OCI-LY1 (cell line): Measurements from ENCODE around the gene JAK1.

Source experiments
- H2AFZ ChIP-seq: fragments of 200-600 bp; sonication (generic), shearing (Covaris generic); 2 replicates; pipeline ENCODE4 v1.6.0; 2014; ENCODE audit warnings: antibody characterized with exemption, mild to moderate bottlenecking, low read length
- H3F3A ChIP-seq: fragments of 200-600 bp; sonication (generic), shearing (Covaris generic); 2 replicates; pipeline ENCODE4 v1.6.0; 2014; ENCODE audit warnings: mild to moderate bottlenecking, antibody characterized with exemption, low read length, moderate library complexity; ENCODE audit not compliant: insufficient read depth
- H3K27ac ChIP-seq: fragments of 200-600 bp; sonication (generic); 2 replicates; pipeline ENCODE4 v1.5.1; 2014; ENCODE audit warnings: low read length, mixed run types, mild to moderate bottlenecking, low read depth; ENCODE audit not compliant: poor library complexity, severe bottlenecking
- H3K27me3 ChIP-seq: fragments of 200-600 bp; sonication (generic); 2 replicates; pipeline ENCODE4 v1.6.0; 2014; ENCODE audit warnings: antibody characterized with exemption, mild to moderate bottlenecking, low read length, moderate library complexity; ENCODE audit not compliant: insufficient read depth
- H3K36me3 ChIP-seq: fragments of 200-600 bp; sonication (generic); 2 replicates; pipeline ENCODE4 v1.6.1; 2014; ENCODE audit warnings: mild to moderate bottlenecking, antibody characterized with exemption, low read length, moderate library complexity, mixed read lengths; ENCODE audit not compliant: insufficient read depth
- H3K4me1 ChIP-seq: fragments of 200-600 bp; sonication (generic); 2 replicates; pipeline ENCODE4 v1.5.1; 2014; ENCODE audit warnings: mild to moderate bottlenecking, low read length, moderate library complexity; ENCODE audit not compliant: insufficient read depth, severe bottlenecking
- H3K4me2 ChIP-seq: fragments of 200-600 bp; sonication (generic), shearing (Covaris generic); 2 replicates; pipeline ENCODE4 v1.6.1; 2014; ENCODE audit warnings: low read length
- H3K4me3 ChIP-seq: fragments of 200-600 bp; sonication (generic); 2 replicates; pipeline ENCODE4 v1.5.1; 2014; ENCODE audit warnings: low read length, low read depth, mild to moderate bottlenecking, mixed read lengths; ENCODE audit not compliant: poor library complexity, severe bottlenecking
- H3K79me2 ChIP-seq: fragments of 200-600 bp; shearing (Covaris generic); 2 replicates; pipeline ENCODE4 v1.6.1; 2016; ENCODE audit warnings: mixed run types, low read length, mixed read lengths; ENCODE audit not compliant: insufficient read depth
- H3K9ac ChIP-seq: fragments of 200-600 bp; sonication (generic), shearing (Covaris generic); 2 replicates; pipeline ENCODE4 v1.6.1; 2014; ENCODE audit warnings: mild to moderate bottlenecking, low read length, mixed read lengths
- H3K9me2 ChIP-seq: fragments of 200-600 bp; sonication (generic), shearing (Covaris generic); 2 replicates; pipeline ENCODE4 v1.6.1; 2014; ENCODE audit warnings: low read depth, mild to moderate bottlenecking, low read length, mixed read lengths
- H3K9me3 ChIP-seq: fragments of 200-600 bp; shearing (Covaris generic); 2 replicates; pipeline ENCODE4 v1.6.1; 2014; ENCODE audit warnings: low read length, mixed read lengths
- H4K20me1 ChIP-seq: fragments of 200-600 bp; sonication (generic), shearing (Covaris generic); 2 replicates; pipeline ENCODE4 v1.6.0; 2016; ENCODE audit warnings: mild to moderate bottlenecking, low read length; ENCODE audit not compliant: insufficient read depth
- EZH2 ChIP-seq: fragments of 200-600 bp; sonication (generic), shearing (Covaris generic); IDR thresholded peaks from 2 replicates; pipeline ENCODE4 v1.8.0; 2017; ENCODE audit warnings: borderline replicate concordance, mixed run types, mild to moderate bottlenecking, antibody characterized with exemption, low read length, moderate library complexity, mixed read lengths
- TF ChIP-seq, protein P1 (sequence below): fragments of 200-600 bp; sonication (generic), shearing (Covaris generic); IDR thresholded peaks from 2 replicates; pipeline ENCODE4 v1.5.1; 2017; ENCODE audit warnings: mild to moderate bottlenecking, antibody characterized with exemption, low read length, moderate library complexity, mixed read lengths

JAK1 gene

DNA sequence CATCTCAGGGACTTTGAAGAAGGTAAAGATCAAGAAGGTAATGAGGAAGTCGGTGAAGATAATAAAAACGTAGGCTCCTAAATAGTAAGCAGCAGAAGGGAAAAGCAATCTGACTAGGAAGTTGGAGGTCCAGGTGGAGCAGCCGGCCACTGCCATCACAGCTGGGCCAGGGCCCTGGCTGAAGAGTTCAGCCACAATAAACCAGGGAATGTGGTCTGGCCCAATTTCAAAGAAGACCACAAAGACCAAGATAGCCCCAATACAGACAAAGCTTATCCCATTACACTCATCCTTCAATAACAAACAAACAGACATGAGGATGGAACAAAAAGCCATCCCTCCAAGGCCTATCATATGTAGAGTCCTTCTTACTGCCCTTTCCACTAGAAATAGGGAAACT lies 18.4 kb upstream of the JAK1 start:
- Histone ChIP-seq H3K4me2 (no peak overlapping the region), H3K9ac (no peak overlapping the region), H3K27me3 (no peaks in the 10 kb centered on the region), H3K36me3 (no peaks in the 10 kb centered on the region), H3K9me2 (no peaks in the 10 kb centered on the region), H3K4me3 (no peak overlapping the region), H3K9me3 (no peaks in the 10 kb centered on the region), H2AFZ (no peak overlapping the region), H4K20me1 (no peaks in the 10 kb centered on the region), H3K4me1 (no peaks in the 10 kb centered on the region), H3F3A (no peaks in the 10 kb centered on the region), H3K79me2 (no peaks in the 10 kb centered on the region), H3K27ac (no peak overlapping the region)
- TF ChIP-seq, protein P1, sequence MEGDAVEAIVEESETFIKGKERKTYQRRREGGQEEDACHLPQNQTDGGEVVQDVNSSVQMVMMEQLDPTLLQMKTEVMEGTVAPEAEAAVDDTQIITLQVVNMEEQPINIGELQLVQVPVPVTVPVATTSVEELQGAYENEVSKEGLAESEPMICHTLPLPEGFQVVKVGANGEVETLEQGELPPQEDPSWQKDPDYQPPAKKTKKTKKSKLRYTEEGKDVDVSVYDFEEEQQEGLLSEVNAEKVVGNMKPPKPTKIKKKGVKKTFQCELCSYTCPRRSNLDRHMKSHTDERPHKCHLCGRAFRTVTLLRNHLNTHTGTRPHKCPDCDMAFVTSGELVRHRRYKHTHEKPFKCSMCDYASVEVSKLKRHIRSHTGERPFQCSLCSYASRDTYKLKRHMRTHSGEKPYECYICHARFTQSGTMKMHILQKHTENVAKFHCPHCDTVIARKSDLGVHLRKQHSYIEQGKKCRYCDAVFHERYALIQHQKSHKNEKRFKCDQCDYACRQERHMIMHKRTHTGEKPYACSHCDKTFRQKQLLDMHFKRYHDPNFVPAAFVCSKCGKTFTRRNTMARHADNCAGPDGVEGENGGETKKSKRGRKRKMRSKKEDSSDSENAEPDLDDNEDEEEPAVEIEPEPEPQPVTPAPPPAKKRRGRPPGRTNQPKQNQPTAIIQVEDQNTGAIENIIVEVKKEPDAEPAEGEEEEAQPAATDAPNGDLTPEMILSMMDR = no peak
- no peak for TF ChIP-seq EZH2

DNA sequence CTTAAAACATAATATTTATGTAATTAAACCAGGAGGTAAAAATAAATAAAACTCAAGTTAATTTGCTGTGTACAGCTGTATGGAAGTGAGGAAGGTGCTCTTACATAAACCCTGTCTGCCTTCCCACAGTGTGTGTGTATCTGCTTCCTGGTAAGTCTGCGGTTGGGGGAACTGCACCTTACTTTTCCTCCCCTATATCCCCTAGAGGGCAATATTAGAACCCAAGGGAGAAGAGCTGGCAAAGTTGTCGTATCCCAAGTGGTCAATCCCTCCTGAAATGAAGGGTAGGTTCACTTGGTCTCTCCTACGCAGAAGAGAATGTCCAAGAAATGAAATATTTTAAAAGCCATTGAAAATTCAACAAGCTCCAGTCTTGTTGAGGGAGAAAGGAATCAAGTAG lies 17.8 kb upstream of the JAK1 start:
- no peaks in the 10 kb centered on the region for H3K9me3 ChIP-seq
- no peaks in the 10 kb centered on the region for H4K20me1 ChIP-seq
- H3K4me1 ChIP-seq = no peaks in the 10 kb centered on the region
- H3F3A ChIP-seq = no peaks in the 10 kb centered on the region
- H3K27ac ChIP-seq = no peak overlapping the region
- H3K9ac ChIP-seq = no peak overlapping the region
- H3K4me2 ChIP-seq = no peak overlapping the region
- no peaks in the 10 kb centered on the region for H3K36me3 ChIP-seq
- TF ChIP-seq, protein P1 = no peak
- no peak for TF ChIP-seq EZH2
- no peaks in the 10 kb centered on the region for H3K27me3 ChIP-seq
- H3K9me2 ChIP-seq = no peaks in the 10 kb centered on the region
- no peaks in the 10 kb centered on the region for H3K79me2 ChIP-seq
- H2AFZ ChIP-seq = no peak overlapping the region
- H3K4me3 ChIP-seq = no peak overlapping the region

DNA sequence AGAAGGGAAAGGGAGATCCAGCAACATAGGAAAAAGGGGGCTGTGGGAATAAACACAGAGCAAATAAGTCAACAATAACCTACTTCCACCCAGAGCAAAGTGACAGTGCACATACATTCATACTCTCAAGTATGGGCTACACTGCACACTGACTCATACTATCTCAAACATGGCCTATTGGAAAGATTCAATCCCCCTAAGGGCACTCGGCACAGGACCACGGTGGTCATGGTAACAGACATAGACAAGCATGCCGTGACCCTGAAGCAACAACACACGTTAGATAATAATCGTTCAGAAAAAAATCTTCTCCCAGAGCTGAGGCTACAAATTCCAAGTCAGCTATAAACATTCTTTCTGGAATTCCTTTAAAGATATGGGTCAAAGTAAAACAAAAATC lies 16.8 kb upstream of the JAK1 start:
- Histone ChIP-seq H3K4me2 (no peak overlapping the region), H3K9me3 (no peaks in the 10 kb centered on the region), H3K4me3 (no peak overlapping the region), H4K20me1 (no peaks in the 10 kb centered on the region), H3K9me2 (no peaks in the 10 kb centered on the region), H3K36me3 (no peaks in the 10 kb centered on the region), H3K9ac (no peak overlapping the region), H3K79me2 (no peaks in the 10 kb centered on the region), H3K4me1 (no peaks in the 10 kb centered on the region), H3F3A (no peaks in the 10 kb centered on the region), H3K27me3 (no peaks in the 10 kb centered on the region), H2AFZ (no peak overlapping the region), H3K27ac (no peak overlapping the region)
- TF ChIP-seq EZH2 = no peak
- TF ChIP-seq, protein P1 = no peak
